Hepatocyte (in vitro differentiated cells): ENCODE data around the gene GLIPR1L1.

Source experiments
- EZH2 ChIP-seq: fragments of 200-600 bp; sonication (generic); IDR thresholded peaks from 2 replicates; pipeline ENCODE4 v1.6.1; 2016; ENCODE audit warnings: antibody characterized with exemption, mild to moderate bottlenecking, borderline replicate concordance
- EZH2phosphoT487 ChIP-seq: fragments of 200-600 bp; sonication (generic); IDR thresholded peaks from one replicate; pipeline ENCODE4 v1.6.1; 2018; ENCODE audit warnings: antibody characterized with exemption, mild to moderate bottlenecking, low read depth, moderate library complexity; ENCODE audit not compliant: unreplicated experiment, severe bottlenecking
- TF ChIP-seq, protein P1 (sequence below): fragments of 200-600 bp; sonication (generic); IDR thresholded peaks from 2 replicates; pipeline ENCODE4 v1.5.1; 2016; ENCODE audit warnings: antibody characterized with exemption, mild to moderate bottlenecking; ENCODE audit not compliant: poor library complexity

DNA sequence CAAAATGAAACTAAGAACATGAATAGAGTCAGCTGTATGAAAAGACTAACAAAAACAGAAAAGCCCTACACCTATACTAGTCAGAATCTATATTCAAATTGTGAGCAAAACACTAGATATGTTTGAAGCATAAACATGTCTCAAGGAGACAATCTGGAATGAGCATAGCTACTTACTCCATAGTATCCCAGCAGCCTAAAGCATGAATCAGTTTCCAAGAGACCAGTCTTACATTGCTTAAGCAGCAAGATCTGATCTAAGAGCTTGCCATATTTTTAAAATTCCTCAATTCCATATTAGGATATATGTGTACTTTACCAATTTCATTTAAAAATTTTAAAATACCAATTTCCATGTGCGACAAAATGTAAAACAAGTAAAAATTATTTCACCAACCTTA, 12.0 kb upstream of the GLIPR1L1 start:
- TF ChIP-seq, protein P1, sequence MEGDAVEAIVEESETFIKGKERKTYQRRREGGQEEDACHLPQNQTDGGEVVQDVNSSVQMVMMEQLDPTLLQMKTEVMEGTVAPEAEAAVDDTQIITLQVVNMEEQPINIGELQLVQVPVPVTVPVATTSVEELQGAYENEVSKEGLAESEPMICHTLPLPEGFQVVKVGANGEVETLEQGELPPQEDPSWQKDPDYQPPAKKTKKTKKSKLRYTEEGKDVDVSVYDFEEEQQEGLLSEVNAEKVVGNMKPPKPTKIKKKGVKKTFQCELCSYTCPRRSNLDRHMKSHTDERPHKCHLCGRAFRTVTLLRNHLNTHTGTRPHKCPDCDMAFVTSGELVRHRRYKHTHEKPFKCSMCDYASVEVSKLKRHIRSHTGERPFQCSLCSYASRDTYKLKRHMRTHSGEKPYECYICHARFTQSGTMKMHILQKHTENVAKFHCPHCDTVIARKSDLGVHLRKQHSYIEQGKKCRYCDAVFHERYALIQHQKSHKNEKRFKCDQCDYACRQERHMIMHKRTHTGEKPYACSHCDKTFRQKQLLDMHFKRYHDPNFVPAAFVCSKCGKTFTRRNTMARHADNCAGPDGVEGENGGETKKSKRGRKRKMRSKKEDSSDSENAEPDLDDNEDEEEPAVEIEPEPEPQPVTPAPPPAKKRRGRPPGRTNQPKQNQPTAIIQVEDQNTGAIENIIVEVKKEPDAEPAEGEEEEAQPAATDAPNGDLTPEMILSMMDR: no peak
- TF ChIP-seq EZH2 (no peak), EZH2phosphoT487 (no peak)
